Aorta (tissue), 5 donors: ENCODE measurements around the gene CORO1C. TPM values are rescaled to one million over a fixed set of nuclear protein-coding genes. Genes with fewer than 3 reads are reported as not detected.
A peak's percentile ranks its signal among the peaks of the same experiment; 100 is the strongest.

Experiments
- ATAC-seq: fragments of 200-7000 bp; cut with Tn5 transposase; one replicate; pipeline ENCODE4 v1.9.1; 2022; ENCODE audit warnings: moderate library complexity; ENCODE audit not compliant: low FRiP score
- DNase-seq, 2 donors: peaks; one replicate each; pipeline ENCODE4 v3.0.0-alpha.2; 2020
- H3K27ac ChIP-seq, 2 donors: one replicate each; pipeline ENCODE4 v1.5.1; 2013; ENCODE audit warnings: low read length in 2 of 2, mild to moderate bottlenecking in 2 of 2, moderate library complexity in 2 of 2, control low read depth in 1 of 2, inconsistent platforms in 1 of 2, low read depth in 1 of 2
- H3K27me3 ChIP-seq, 2 donors: one replicate each; pipeline ENCODE4 v1.6.1; 2013; ENCODE audit warnings: control low read depth in 1 of 2, low read length in 1 of 2, mild to moderate bottlenecking in 1 of 2, moderate library complexity in 1 of 2; ENCODE audit not compliant: insufficient read depth in 2 of 2, control insufficient read depth in 1 of 2
- H3K36me3 ChIP-seq, 2 donors: one replicate each; pipeline ENCODE4 v1.6.1; 2013; ENCODE audit warnings: control low read depth in 1 of 2, low read length in 1 of 2, mild to moderate bottlenecking in 1 of 2; ENCODE audit not compliant: insufficient read depth in 2 of 2, control insufficient read depth in 1 of 2
- H3K4me1 ChIP-seq, 2 donors: one replicate each; pipeline ENCODE4 v1.6.1; 2013; ENCODE audit warnings: low read length in 2 of 2, control low read depth in 1 of 2, mild to moderate bottlenecking in 1 of 2, moderate library complexity in 1 of 2; ENCODE audit not compliant: insufficient read depth in 2 of 2, control insufficient read depth in 1 of 2
- H3K4me3 ChIP-seq, 2 donors: one replicate each; pipeline ENCODE4 v1.5.1; 2013; ENCODE audit warnings: low read length in 2 of 2, control low read depth in 1 of 2, mild to moderate bottlenecking in 1 of 2
- H3K9me3 ChIP-seq: one replicate; pipeline ENCODE4 v1.6.1; 2013; ENCODE audit warnings: mild to moderate bottlenecking, low read length; ENCODE audit not compliant: control insufficient read depth
- WGBS, 2 donors: extraction: QIAGEN DNeasy Blood & Tissue Kit; methylation state at CpG; one replicate each; pipeline ENCODE4 v1.1.7; 2013; 5-methylcytosine and 5-hydroxymethylcytosine counted together
- intact Hi-C, 2 donors: fragments of 100-400 bp; cut with DNase I; formaldehyde crosslinking; loops; one replicate each; pipeline versions ENCODE4 v1.14.2 to v1.15.0; 2022
- microRNA-seq, 2 donors: library from miRNA; unstranded; fragments of <30 nt; microRNA quantifications; one replicate each; pipeline ENCODE4 v1.2.0, GENCODE V29; 2020
- polyA plus RNA-seq, 2 donors: library from polyadenylated mRNA; stranded (reverse); fragments of 200-250 nt; gene quantifications; one replicate each; pipeline ENCODE4 v1.2.3, GENCODE V29; 2013
- total RNA-seq, 2 donors: library from RNA; stranded (reverse); fragmentation: NEBNext Ultra II Directional; extraction: Animal tissue kit (Norgen Biotek cat#: 25700); gene quantifications; one replicate each; pipeline ENCODE4 v1.2.1, GENCODE V29; 2021
- donor health status: healthy with polysubstance abuse.
- donor health status: Bipolar disorder and iron deficiency.
- donor health status: DM: no; HTN: no; CAD: no.
- donor health status: DM: no; HTN: no; CAD: no.
- donor health status: DM: yes; HTN: yes; CAD: no.

The CORO1C gene
- total and polyA plus RNA-seq, 4 donors, result 68.0 to 387 (median 176) TPM

GRCh38 chr12:108599541-108599940, 131.8 kb downstream of the CORO1C start:
- Histone ChIP-seq H3K27me3 (no peaks in the 10 kb centered on the region), H3K36me3 (no peaks in the 10 kb centered on the region), H3K4me3 (no peak overlapping the region), H3K27ac (no peak overlapping the region), H3K9me3 (no peaks in the 10 kb centered on the region), H3K4me1 (no peaks in the 10 kb centered on the region)
- intact Hi-C loops, result no loop called here
- 75 to 79% methylated on average over 6 of the region's 6 CpGs for WGBS, 2 donors
- no peak for ATAC-seq
- no peak for DNase-seq

- ATAC-seq (no peak), DNase-seq (no peak)
- 90% methylated on average over 11 of the region's 11 CpGs for WGBS, 2 donors
- Histone ChIP-seq H3K27me3 (no peaks in the 10 kb centered on the region), H3K9me3 (no peaks in the 10 kb centered on the region), H3K4me1 (no peaks in the 10 kb centered on the region), H3K27ac (no peak overlapping the region), H3K4me3 (no peak overlapping the region), H3K36me3 (no peaks in the 10 kb centered on the region)
- intact Hi-C loops, result no loop called here
Measured at GRCh38 chr12:108598553-108599250, 132.6 kb downstream of the CORO1C start.

DNA sequence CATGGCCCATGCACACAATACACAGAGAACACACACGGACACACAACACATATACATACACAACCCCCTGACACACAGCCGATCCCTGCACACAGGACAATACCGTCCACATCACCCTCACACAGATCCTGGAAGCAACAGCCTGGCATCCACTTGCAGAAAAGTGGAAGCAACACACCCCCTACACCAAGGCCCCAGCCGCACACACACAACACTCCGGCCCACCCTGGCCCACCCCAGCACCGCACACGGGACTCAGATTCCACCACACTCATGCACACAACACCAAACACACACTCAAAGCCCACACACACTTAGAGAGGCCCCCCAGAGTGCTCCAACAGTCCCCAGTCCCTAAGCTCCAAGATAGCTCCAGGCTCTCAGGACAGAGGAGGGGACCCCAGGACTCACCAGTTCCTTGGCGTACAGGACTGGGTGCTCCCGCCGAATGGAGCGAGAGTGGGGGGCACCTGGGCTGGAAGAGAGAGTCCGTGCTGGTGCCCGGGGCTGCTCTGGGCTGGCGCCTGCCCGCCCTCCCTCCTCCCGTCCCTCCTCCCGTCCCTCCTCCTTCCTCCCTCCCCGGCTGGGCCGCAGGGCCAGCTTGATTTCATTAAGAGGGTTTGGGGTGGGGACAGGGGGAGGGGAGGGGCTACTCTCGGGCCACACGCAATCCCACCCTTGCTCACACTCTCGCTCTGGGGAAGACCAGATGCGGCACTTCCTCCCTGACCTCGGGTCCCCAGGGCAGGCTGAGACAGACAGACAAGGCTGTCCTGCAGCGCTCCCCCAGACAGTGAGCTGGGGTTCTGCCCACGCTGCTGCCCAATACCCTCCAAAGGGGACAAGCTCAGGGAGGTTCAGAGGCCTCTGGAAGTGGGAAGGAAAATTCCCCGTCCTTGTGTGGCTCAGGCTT, 133.5 kb downstream of the CORO1C start, which contains the start of gene TMEM119:
TSS of gene TMEM119 (minus strand) at position 526 of the 913 bp plus-strand sequence. CDS start 5,701 bp downstream, outside the sequence.
- Histone ChIP-seq H3K9me3 (no peaks in the 10 kb centered on the region), H3K27ac (no peak within 1 kb of the TSS), H3K36me3 (no peaks in the 10 kb centered on the region), H3K4me3 (no peak within 1 kb of the TSS), H3K27me3 (no peaks in the 10 kb centered on the region), H3K4me1 (no peaks in the 10 kb centered on the region)
- WGBS, 2 donors, result 33 to 38% methylated on average over 25 to 27 of the region's 27 CpGs
- intact Hi-C loops, result no loop called here
- peak; percentile 56 for ATAC-seq
- DNase-seq, result no peak

DNA sequence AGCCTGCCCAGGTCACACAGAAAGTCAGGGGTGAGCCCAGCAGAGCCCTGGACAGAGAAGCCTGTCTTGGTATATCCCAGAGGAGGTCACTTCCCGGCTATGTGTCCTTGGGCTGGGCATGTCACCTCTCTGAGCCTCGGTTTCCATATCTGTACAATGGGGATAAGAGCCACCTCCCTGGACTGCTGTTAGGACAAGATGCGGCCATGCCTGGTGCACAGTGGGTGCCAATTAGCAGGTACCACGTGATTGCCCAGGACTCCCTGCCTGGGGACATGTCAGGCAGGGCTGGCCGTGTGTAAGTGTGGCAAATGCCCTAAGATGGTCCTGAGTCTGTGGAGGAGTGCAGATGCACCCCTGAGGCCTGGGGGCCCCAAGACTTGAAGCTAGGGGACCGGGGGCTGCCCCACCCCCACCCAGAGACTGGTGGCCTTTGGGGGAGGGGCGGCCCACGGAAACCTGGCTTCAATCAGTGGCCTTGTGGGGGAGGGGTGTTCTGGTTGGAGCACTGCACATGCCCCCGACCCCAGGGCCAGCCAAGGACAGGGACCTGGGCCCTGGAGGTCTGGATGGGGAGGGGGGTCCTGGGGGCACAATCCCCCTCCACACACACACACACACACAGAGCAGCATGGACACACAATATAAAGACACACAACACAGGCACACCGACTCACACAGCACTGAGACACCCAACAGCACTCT, 134.3 kb downstream of the CORO1C start:
- WGBS, 2 donors, result 48 to 63% methylated on average over 9 to 10 of the region's 10 CpGs
- DNase-seq (no peak), ATAC-seq (no peak)
- Histone ChIP-seq H3K27me3 (no peaks in the 10 kb centered on the region), H3K4me1 (no peaks in the 10 kb centered on the region), H3K36me3 (no peaks in the 10 kb centered on the region), H3K4me3 (no peak overlapping the region), H3K9me3 (no peaks in the 10 kb centered on the region), H3K27ac (no peak overlapping the region)
- intact Hi-C loops, result no loop called here

DNA sequence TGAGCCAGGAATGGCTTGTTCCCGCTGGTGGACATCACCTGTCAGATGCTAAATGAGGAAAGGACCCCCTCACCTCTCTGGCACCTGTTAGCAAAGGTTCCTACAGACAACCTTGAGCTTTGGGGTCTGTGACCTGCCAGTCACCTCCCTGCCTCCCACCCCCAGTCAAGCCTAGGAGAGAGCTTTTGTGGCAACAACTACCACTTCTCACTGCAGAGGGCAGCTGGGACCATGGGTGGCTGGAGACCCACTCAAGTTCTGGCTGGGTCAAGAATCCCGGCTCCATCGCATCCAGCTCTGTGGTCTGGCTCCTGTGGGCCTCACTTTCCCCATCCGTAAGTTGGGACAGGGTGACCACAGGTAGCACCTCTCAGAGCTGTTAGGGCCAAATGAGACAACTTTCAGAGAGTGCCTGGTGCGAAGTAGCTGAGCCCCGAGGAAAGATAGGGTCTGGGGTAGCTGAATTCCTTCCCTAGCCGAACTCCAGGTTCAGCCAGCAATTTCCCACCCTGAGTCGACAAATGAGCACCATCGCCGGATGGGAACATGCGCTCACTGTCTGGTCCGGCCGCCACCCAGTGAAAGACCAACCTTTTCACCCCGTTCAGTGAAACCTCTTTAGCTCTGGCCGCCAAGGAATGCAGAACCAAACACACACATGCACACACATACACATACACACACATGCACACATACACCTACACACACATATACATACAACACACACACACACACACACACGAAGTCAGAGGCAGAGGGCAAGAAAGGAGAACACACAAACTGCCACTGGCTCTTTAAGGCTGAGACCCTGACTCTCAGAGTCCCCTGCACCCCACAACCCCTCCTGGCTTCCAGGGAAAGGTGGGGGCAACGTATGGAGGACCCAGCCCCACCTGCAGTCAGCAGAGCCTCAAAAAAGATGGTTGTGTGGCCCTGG, 135.3 kb downstream of the CORO1C start:
- 75 to 78% methylated on average over 17 of the region's 17 CpGs for WGBS, 2 donors
- Histone ChIP-seq H3K4me1 (no peaks in the 10 kb centered on the region), H3K9me3 (no peaks in the 10 kb centered on the region), H3K4me3 (no peak overlapping the region), H3K27me3 (no peaks in the 10 kb centered on the region), H3K36me3 (no peaks in the 10 kb centered on the region), H3K27ac (no peak overlapping the region)
- ATAC-seq, result no peak
- intact Hi-C loops, result no loop called here
- no peak for DNase-seq

Small RNA genes lying within 50 kb of the gene (microRNA-seq; reads per million reads assigned to microRNA genes)
- gene MIR4496, result 0 reads per million in 2 donors

Other genes starting within 250 kb of the CORO1C start
- gene FICD, start 216.2 kb downstream of the CORO1C start, total RNA-seq, result 10 to 100 TPM in 1 of 2 donors, 1 to 10 TPM in 1; 6.5 to 14.5 TPM
- 1 to 10 TPM in 1 of 2 donors, under 1 TPM in 1; 0.63 to 3.7 TPM for gene FICD, start 216.2 kb downstream of the CORO1C start, polyA plus RNA-seq
- gene SART3, start 170.3 kb downstream of the CORO1C start, total RNA-seq, result 10 to 100 TPM; 49.3 to 51.3 TPM
- gene SART3, start 170.3 kb downstream of the CORO1C start, polyA plus RNA-seq, result 10 to 100 TPM; 11.5 to 20.6 TPM
- gene ISCU, start 168.9 kb downstream of the CORO1C start, total RNA-seq, result 100 to 1,000 TPM; 129 to 144 TPM
- 100 to 1,000 TPM; 261 to 297 TPM for gene ISCU, start 168.9 kb downstream of the CORO1C start, polyA plus RNA-seq
- 10 to 100 TPM; 14.7 to 21.1 TPM for gene TMEM119, start 133.4 kb downstream of the CORO1C start, total RNA-seq
- gene TMEM119, start 133.4 kb downstream of the CORO1C start, polyA plus RNA-seq, result 1 to 10 TPM in 1 of 2 donors, under 1 TPM in 1; 0.26 to 1.4 TPM
- 10 to 100 TPM in 1 of 2 donors, 1 to 10 TPM in 1; 8.1 to 13.0 TPM for gene SELPLG, start 97.6 kb downstream of the CORO1C start, total RNA-seq
- 1 to 10 TPM in 1 of 2 donors, under 1 TPM in 1; 0.87 to 5.4 TPM for gene SELPLG, start 97.6 kb downstream of the CORO1C start, polyA plus RNA-seq
- gene SSH1, start 126.1 kb upstream of the CORO1C start, total RNA-seq, result 10 to 100 TPM; 60.4 to 61.6 TPM
- 10 to 100 TPM in 1 of 2 donors, 1 to 10 TPM in 1; 5.3 to 10.0 TPM for gene SSH1, start 126.1 kb upstream of the CORO1C start, polyA plus RNA-seq
- not detected for gene DAO, start 148.6 kb upstream of the CORO1C start, total RNA-seq
- not detected for gene DAO, start 148.6 kb upstream of the CORO1C start, polyA plus RNA-seq